IMR-90 (cell line): Measurements from ENCODE around the gene RHBDF2. TPM values are rescaled to one million over a fixed set of nuclear protein-coding genes. Genes with fewer than 3 reads are reported as not detected.
A peak's percentile ranks its signal among the peaks of the same experiment; 100 is the strongest.

Experiments
- ATAC-seq: fragments of 200-7000 bp; cut with Tn5 transposase; 2 replicates; pipeline ENCODE4 v1.9.1; 2020; ENCODE audit warnings: low read depth, mild to moderate bottlenecking, moderate library complexity
- BruUV-seq: library from RNA; stranded (reverse); fragments of 400-500 nt; replicated peaks from 2 replicates; lab custom pipeline; 2021; lab: Mats Ljungman, UMichigan
- CTCF ChIA-PET: fragments of 300-600 bp; formaldehyde crosslinking; extraction: SDS; loops from one replicate; lab custom pipeline; 2021; ENCODE audit warnings: antibody characterized with exemption; lab: Yijun Ruan, JAX
- POLR2A ChIA-PET: fragments of 300-600 bp; sonication (Branson Sonifier 250); formaldehyde crosslinking; loops from one replicate; lab custom pipeline; 2022; ENCODE audit warnings: antibody characterized with exemption; ENCODE audit not compliant: unreplicated experiment; lab: Charles Lee
- DNase-seq: peaks from one replicate; pipeline ENCODE4 v3.0.0; 2013
- H2AFZ ChIP-seq: replicated peaks from 2 replicates; pipeline ENCODE3; 2013; ENCODE audit warnings: low read length, mild to moderate bottlenecking; ENCODE audit not compliant: poor library complexity
- H2AK5ac ChIP-seq: 2 replicates; pipeline ENCODE4 v1.6.1; 2013; ENCODE audit warnings: low read depth, low read length, inconsistent platforms
- H2AK9ac ChIP-seq: replicated peaks from 2 replicates; pipeline ENCODE3; 2013; ENCODE audit warnings: mild to moderate bottlenecking, low read depth, low read length, moderate library complexity; ENCODE audit not compliant: poor library complexity
- H2BK120ac ChIP-seq: 2 replicates; pipeline ENCODE4 v1.6.1; 2013; ENCODE audit warnings: low read depth, low read length, inconsistent platforms
- H2BK15ac ChIP-seq: 3 replicates; pipeline ENCODE4 v1.6.1; 2013; ENCODE audit warnings: low read depth, low read length, inconsistent platforms
- H2BK20ac ChIP-seq: 2 replicates; pipeline ENCODE4 v1.6.1; 2013; ENCODE audit warnings: low read depth, mild to moderate bottlenecking, inconsistent platforms, low read length, moderate library complexity
- H2BK5ac ChIP-seq: 2 replicates; pipeline ENCODE4 v1.6.1; 2013; ENCODE audit warnings: mild to moderate bottlenecking, low read depth, low read length, inconsistent platforms; ENCODE audit not compliant: poor library complexity, severe bottlenecking
- H3K14ac ChIP-seq: replicated peaks from 2 replicates; pipeline ENCODE4 v1.6.1; 2013; ENCODE audit warnings: low read depth, low read length, inconsistent platforms
- H3K18ac ChIP-seq: 2 replicates; pipeline ENCODE4 v1.6.1; 2013; ENCODE audit warnings: low read depth, low read length, control low read depth
- H3K23ac ChIP-seq: 2 replicates; pipeline ENCODE4 v1.6.1; 2013; ENCODE audit warnings: low read depth, low read length, inconsistent platforms
- H3K27ac ChIP-seq: 2 replicates; pipeline ENCODE4 v1.5.1; 2013; ENCODE audit warnings: mild to moderate bottlenecking, control low read depth, low read length; ENCODE audit not compliant: insufficient read depth
- H3K27me3 ChIP-seq: 2 replicates; pipeline ENCODE4 v1.6.1; 2013; ENCODE audit warnings: low read length; ENCODE audit not compliant: control insufficient read depth, insufficient read depth
- H3K36me3 ChIP-seq: 2 replicates; pipeline ENCODE4 v1.6.1; 2013; ENCODE audit warnings: low read length, mixed read lengths; ENCODE audit not compliant: control insufficient read depth, insufficient read depth
- H3K4ac ChIP-seq: 2 replicates; pipeline ENCODE4 v1.6.1; 2013; ENCODE audit warnings: low read depth, low read length, inconsistent platforms
- H3K4me1 ChIP-seq: 2 replicates; pipeline ENCODE4 v1.6.1; 2013; ENCODE audit warnings: low read length, mixed read lengths; ENCODE audit not compliant: control insufficient read depth, insufficient read depth
- H3K4me2 ChIP-seq: 2 replicates; pipeline ENCODE4 v1.6.1; 2013; ENCODE audit warnings: low read depth, mild to moderate bottlenecking, control low read depth, low read length, moderate library complexity
- H3K4me3 ChIP-seq: 2 replicates; pipeline ENCODE4 v1.5.1; 2013; ENCODE audit warnings: low read depth, mild to moderate bottlenecking, control low read depth, low read length, moderate library complexity; ENCODE audit not compliant: insufficient read depth
- H3K56ac ChIP-seq: 2 replicates; pipeline ENCODE4 v1.6.1; 2013; ENCODE audit warnings: low read length, inconsistent platforms; ENCODE audit not compliant: insufficient read depth; ENCODE audit errors: extremely low read depth
- H3K79me1 ChIP-seq, 2 experiments: 2 replicates each; pipeline ENCODE4 v1.6.1; 2013; ENCODE audit warnings: low read length in 2 of 2, inconsistent platforms in 1 of 2, low read depth in 1 of 2
- H3K9ac ChIP-seq: 2 replicates; pipeline ENCODE4 v1.6.1; 2013; ENCODE audit warnings: low read depth, low read length, control low read depth
- H3K9me1 ChIP-seq: 2 replicates; pipeline ENCODE4 v1.6.1; 2013; ENCODE audit warnings: low read length, inconsistent platforms; ENCODE audit not compliant: insufficient read depth
- H3K9me3 ChIP-seq: 2 replicates; pipeline ENCODE4 v1.6.1; 2013; ENCODE audit warnings: low read length; ENCODE audit not compliant: control insufficient read depth, insufficient read depth
- H4K20me1 ChIP-seq: 2 replicates; pipeline ENCODE4 v1.6.1; 2013; ENCODE audit warnings: low read length, inconsistent platforms; ENCODE audit not compliant: insufficient read depth
- H4K5ac ChIP-seq: 2 replicates; pipeline ENCODE4 v1.6.1; 2013; ENCODE audit warnings: mild to moderate bottlenecking, low read depth, low read length, control low read depth
- H4K8ac ChIP-seq, 2 experiments: 2 replicates each; pipeline ENCODE4 v1.6.1; 2013; ENCODE audit warnings: low read depth in 2 of 2, low read length in 2 of 2, control low read depth in 1 of 2, inconsistent platforms in 1 of 2
- H4K91ac ChIP-seq: 2 replicates; pipeline ENCODE4 v1.6.1; 2013; ENCODE audit warnings: low read depth, low read length, inconsistent platforms; ENCODE audit not compliant: insufficient read depth
- BHLHE40 ChIP-seq: fragments of 150-350 bp; IDR thresholded peaks from 2 replicates; pipeline ENCODE4 v1.6.1; 2016; ENCODE audit warnings: mild to moderate bottlenecking, low read depth, low read length
- CEBPB ChIP-seq: IDR thresholded peaks from 2 replicates; pipeline ENCODE4 v1.6.1; 2012; ENCODE audit warnings: low read depth, low read length, improper control_type of control experiment
- FOS ChIP-seq: fragments of 150-350 bp; IDR thresholded peaks from 2 replicates; pipeline ENCODE4 v1.6.1; 2016; ENCODE audit warnings: low read depth, low read length
- MAZ ChIP-seq: IDR thresholded peaks from 2 replicates; pipeline ENCODE4 v1.6.1; 2012; ENCODE audit warnings: low read depth, mild to moderate bottlenecking, low read length, improper control_type of control experiment, moderate library complexity, borderline replicate concordance
- NFE2L2 ChIP-seq: fragments of 150-350 bp; IDR thresholded peaks from 2 replicates; pipeline ENCODE4 v1.6.1; 2016; ENCODE audit warnings: low read depth, mild to moderate bottlenecking, low read length
- WGBS, 2 experiments: methylation state at CpG; one replicate each; pipeline versions ENCODE4 v1.1.5 to v1.1.7; 2013; ENCODE audit warnings: missing lambda C conversion rate in 2 of 2; ENCODE audit not compliant: insufficient read length in 1 of 2; ENCODE audit errors: extremely low coverage in 2 of 2; 5-methylcytosine and 5-hydroxymethylcytosine counted together
- dilution Hi-C: fragments of 300-500 bp; cut with HindIII; formaldehyde crosslinking; loops from one replicate; pipeline ENCODE4 v1.14.3; 2018; ENCODE audit warnings: low sequenced_read_pairs; ENCODE audit not compliant: unreplicated experiment
- in situ Hi-C: fragments of 300-500 bp; cut with MboI; formaldehyde crosslinking; loops from 3 replicates; pipeline ENCODE4 v1.14.3; 2019; ENCODE audit warnings: low sequenced_read_pairs, inconsistent platforms, mixed read lengths
- intact Hi-C: fragments of 100-400 bp; cut with micrococcal nuclease; formaldehyde crosslinking; loops from 2 replicates; pipeline ENCODE4 v1.10.0; 2022
- polyA plus RNA-seq, 3 experiments: library from polyadenylated mRNA; depleted of rRNA; stranded (reverse); fragments of >200 nt; gene quantifications; 2 replicates each; pipeline ENCODE4 v1.2.3, GENCODE V29; 2012; ENCODE audit warnings: low replicate concordance in 1 of 3
- total RNA-seq: library from RNA; depleted of rRNA; stranded (reverse); fragments of >200 nt; gene quantifications from 2 replicates; pipeline ENCODE4 v1.2.3, GENCODE V29; 2012
- TF ChIP-seq, protein P1 (sequence below): fragments of 150-350 bp; IDR thresholded peaks from 2 replicates; pipeline ENCODE4 v1.6.1; 2017; ENCODE audit warnings: mild to moderate bottlenecking, antibody characterized with exemption, low read length, low read depth

RHBDF2 gene
- total and polyA plus RNA-seq, 2 of the 4 experiments (the other 2 are of a cell fraction), result 1.3 to 8.3 TPM

DNA sequence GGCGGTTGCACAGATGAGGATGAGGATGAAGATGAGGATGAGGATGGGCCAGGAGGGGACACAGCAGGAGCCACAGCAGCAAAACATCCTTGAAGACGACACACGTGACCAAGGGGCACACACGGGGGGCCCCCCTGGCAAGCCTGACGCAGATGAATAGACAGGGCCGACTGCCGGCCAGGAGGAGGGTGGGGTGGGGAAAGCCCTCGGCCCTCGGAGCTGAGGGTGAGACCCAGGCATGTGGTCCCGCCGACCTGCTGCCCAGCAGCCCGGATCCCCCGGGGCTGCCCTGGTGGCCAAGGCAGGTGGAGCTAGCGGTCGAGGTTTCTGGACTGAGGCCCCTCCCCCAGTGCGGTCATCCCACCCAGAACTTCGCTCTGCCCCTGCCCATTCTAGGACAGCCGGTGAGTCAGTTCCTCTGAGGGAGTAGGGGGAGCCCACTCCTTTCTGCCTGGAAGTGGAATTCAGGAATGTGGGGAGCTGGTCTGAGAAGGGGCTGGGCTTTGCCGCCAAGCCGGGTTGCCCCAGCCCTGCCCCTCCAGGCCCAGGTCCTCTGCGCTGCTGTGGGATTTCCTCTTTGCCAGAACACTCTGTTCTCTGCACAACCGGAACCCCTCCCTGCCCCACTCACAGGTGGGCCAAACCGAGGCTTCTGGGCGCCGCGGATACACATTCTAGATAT is 26.3 kb upstream of the RHBDF2 start:
- peak overlapping the region; percentile 31 for H3K27ac ChIP-seq
- H2BK15ac ChIP-seq, result peak overlapping the region; percentile 99; the same call in 2 of the 3 replicates
- H2BK120ac ChIP-seq, result peak overlapping the region; percentile 89
- peak overlapping the region; percentile 91 for H2BK20ac ChIP-seq
- H3K9ac ChIP-seq, result no peak overlapping the region
- peak overlapping the region; percentile 63 for H4K91ac ChIP-seq
- H3K27me3 ChIP-seq, result no peaks in the 10 kb centered on the region
- no peak overlapping the region for H3K4me3 ChIP-seq
- 0 out of 2 replicates have a peak, but pooled peaks cover 2% of the 10 kb centered on the region for H4K20me1 ChIP-seq
- peak overlapping the region; percentile 9; the same call in 1 of the 2 replicates for H3K4me2 ChIP-seq
- H3K14ac ChIP-seq, result peak overlapping the region; percentile 69
- peaks cover 25% of the 10 kb centered on the region for H3K9me1 ChIP-seq
- peak overlapping the region; percentile 88 for H2AFZ ChIP-seq
- no peak overlapping the region for H3K56ac ChIP-seq
- ChIA-PET CTCF (interaction anchor here (0.6 to 2.0 kb wide), 2 partner anchors 9 to 97 kb away, joined by 3 to 6 read pairs; no protein-coding TSS in a partner anchor), POLR2A (interaction anchor here (1.1 kb wide), 1 partner anchor 18 kb away, joined by 3 read pairs; no protein-coding TSS in a partner anchor)
- peak overlapping the region; percentile 91 for H2AK5ac ChIP-seq
- TF ChIP-seq MAZ, result peak; percentile 65
- no peak for TF ChIP-seq NFE2L2
- peak; percentile 43; the same call in 1 of the 2 replicates for TF ChIP-seq FOS
- no peak for TF ChIP-seq CEBPB
- TF ChIP-seq, protein P1, sequence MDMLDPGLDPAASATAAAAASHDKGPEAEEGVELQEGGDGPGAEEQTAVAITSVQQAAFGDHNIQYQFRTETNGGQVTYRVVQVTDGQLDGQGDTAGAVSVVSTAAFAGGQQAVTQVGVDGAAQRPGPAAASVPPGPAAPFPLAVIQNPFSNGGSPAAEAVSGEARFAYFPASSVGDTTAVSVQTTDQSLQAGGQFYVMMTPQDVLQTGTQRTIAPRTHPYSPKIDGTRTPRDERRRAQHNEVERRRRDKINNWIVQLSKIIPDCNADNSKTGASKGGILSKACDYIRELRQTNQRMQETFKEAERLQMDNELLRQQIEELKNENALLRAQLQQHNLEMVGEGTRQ, result peak; percentile 8; the same call in 1 of the 2 replicates
- no peak for TF ChIP-seq BHLHE40
- H4K8ac ChIP-seq, result peak overlapping the region; percentile 78 to 88; a peak in 1 of 4 replicates
- dilution Hi-C loops (no loop called here), in situ Hi-C loops (no loop called here), intact Hi-C loops (no loop called here)
- H2BK5ac ChIP-seq, result peak overlapping the region; percentile 61
- peak overlapping the region; percentile 88 for H2AK9ac ChIP-seq
- H4K5ac ChIP-seq, result peak overlapping the region; percentile 40
- H3K18ac ChIP-seq, result peak overlapping the region; percentile 30
- no CpG with 5 or more reads among the region's 26 CpGs for WGBS, 2 experiments
- peaks cover 52% of the 10 kb centered on the region for H3K4me1 ChIP-seq
- ATAC-seq, result peak; percentile 30; the same call in 1 of the 2 replicates
- H3K36me3 ChIP-seq, result peaks cover 7% of the 10 kb centered on the region; the same call in 1 of the 2 replicates
- BruUV-seq, result no TSS peak
- peak; percentile 80 for DNase-seq
- peak overlapping the region; percentile 94 for H3K4ac ChIP-seq
- no peak overlapping the region for H3K23ac ChIP-seq
- peaks cover 0 to 23% of the 10 kb centered on the region in 2 experiments; a peak in 1 of 4 replicates for H3K79me1 ChIP-seq
- H3K9me3 ChIP-seq, result no peaks in the 10 kb centered on the region
